Measurements from ENCODE around the gene RNF115.

The RNF115 gene

GRCh38 chr1:145773423-145773822 is 50.5 kb downstream of the RNF115 start:
- no peak for TF ChIP-seq CTCF (IDR thresholded peaks at IDR 0.05)

GRCh38 chr1:145771056-145771455 is 52.8 kb downstream of the RNF115 start:
- TF ChIP-seq CTCF (IDR thresholded peaks at IDR 0.05), result no peak

GRCh38 chr1:145759721-145760120 is 64.2 kb downstream of the RNF115 start:
- TF ChIP-seq CTCF (IDR thresholded peaks at IDR 0.05), result no peak

GRCh38 chr1:145758575-145758974 is 65.3 kb downstream of the RNF115 start:
- TF ChIP-seq CTCF (IDR thresholded peaks at IDR 0.05), result no peak

GRCh38 chr1:145758116-145758515 is 65.8 kb downstream of the RNF115 start:
- no peak for TF ChIP-seq CTCF (IDR thresholded peaks at IDR 0.05)

- TF ChIP-seq CTCF (IDR thresholded peaks at IDR 0.05), result no peak
Observed at GRCh38 chr1:145757420-145757819, 66.5 kb downstream of the RNF115 start.

- TF ChIP-seq CTCF (IDR thresholded peaks at IDR 0.05), result no peak
Observed at GRCh38 chr1:145751491-145752037, 72.3 kb downstream of the RNF115 start.

- TF ChIP-seq CTCF (IDR thresholded peaks at IDR 0.05), result no peak
Observed at GRCh38 chr1:145750426-145750825, 73.5 kb downstream of the RNF115 start.
